Activated gamma-delta T cell treated with Interleukin-2 at 50 U/mL for 16 hours (primary cell): Measurements from ENCODE around the gene PCYT2.
"Not testable (repeated sequence)": the region's sequence is repeated elsewhere in the genome, so short reads cannot be mapped to it uniquely, and the experiment has no call there.

Experiments used
- DNase-seq: peaks from one replicate; pipeline ENCODE4 v3.0.0-alpha.2; 2020

The PCYT2 gene

DNA sequence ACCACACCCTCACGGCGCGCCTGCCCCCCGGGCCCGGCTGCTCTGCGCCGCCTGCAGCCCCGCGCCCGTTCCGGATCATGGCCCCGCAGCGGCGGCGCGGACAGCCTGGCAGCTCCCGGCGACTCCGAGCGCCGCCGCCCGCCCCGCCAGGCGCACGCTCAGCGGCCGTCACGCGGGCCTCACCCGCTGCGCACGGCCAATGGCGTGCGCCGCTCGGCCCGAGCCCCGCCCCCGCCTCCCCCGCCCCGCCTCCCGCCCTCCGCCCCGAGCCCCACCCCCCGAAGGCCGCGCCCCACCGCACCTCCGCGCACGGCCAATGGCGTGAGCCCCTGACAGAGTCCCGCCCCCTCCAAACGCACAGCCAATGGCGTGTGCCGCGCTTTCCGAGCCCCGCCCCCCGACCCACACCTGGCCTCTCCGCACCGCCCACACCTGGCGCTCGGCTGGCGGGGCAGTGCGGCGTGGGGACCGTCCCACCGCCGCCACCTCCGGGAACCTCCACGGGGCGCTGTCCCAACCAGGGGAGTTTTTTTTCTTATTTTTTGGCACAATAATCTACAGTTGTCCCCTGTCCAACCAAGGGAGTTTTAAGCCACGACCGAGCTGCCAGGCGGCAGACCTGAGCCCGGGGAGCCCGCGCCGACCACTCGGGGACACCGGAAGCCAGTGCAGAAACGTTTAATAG, at the start of gene PCYT2:
Gene PCYT2, minus strand, starts transcription at position 123 of the 685 bp plus-strand sequence. Its CDS starts 44 bp downstream, at position 79.
- peak; percentile 92 for DNase-seq

- no peak for DNase-seq
Observed at GRCh38 chr17:81960130-81960958, 49.1 kb upstream of the PCYT2 start.

GRCh38 chr17:81959362-81960129, 48.3 kb upstream of the PCYT2 start:
- DNase-seq = peak; percentile 80

GRCh38 chr17:81958633-81959342, 47.6 kb upstream of the PCYT2 start:
- DNase-seq = no peak

GRCh38 chr17:81957691-81958432, 46.7 kb upstream of the PCYT2 start:
- DNase-seq = no peak

DNA sequence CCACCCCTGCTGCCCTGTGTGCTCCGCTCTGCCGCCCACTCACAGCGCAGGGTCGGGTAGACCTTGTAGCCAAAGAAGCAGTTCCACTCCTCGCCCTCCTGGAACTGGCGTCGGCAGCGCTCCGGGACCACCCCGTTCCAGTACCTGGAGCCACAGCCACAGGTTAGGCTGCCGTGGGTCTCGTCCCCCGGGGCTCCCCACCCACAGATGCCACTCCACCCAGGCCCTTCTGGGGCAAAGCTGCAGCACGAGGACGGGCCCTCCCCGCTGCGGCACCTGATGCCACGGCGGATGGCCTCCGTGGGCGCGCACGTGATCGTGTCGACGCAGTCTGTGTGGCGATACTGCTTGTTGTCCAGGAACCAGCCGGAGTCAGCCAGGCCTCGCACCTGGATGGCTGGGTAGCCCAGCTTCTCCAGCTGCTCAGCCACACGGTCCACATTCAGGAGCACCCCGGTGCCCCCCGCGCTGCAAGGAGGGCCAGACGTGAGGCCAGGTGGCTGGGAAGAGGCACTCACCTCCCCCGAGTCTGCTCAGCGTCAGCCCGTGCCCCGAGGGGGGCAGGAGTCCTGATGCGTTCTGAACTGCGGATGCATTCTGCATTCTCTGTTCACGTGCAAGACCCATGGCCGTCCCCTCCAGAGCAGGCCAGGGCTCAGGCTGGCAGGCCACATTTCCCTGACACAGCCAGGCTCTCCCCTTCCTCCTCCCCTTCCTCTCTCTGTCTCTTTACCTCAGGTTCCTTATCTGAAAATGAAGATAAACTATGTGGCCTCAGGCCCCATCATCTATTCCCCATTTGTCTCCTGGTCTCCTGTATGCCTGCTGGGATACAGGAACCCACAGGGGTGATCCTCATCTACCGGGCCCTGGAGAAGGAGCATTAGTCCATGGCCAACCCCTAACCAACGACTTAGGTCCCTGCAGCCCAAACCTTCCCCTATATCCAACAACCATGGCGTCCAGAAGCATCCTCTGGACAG, 45.7 kb upstream of the PCYT2 start:
- DNase-seq = no peak

DNA sequence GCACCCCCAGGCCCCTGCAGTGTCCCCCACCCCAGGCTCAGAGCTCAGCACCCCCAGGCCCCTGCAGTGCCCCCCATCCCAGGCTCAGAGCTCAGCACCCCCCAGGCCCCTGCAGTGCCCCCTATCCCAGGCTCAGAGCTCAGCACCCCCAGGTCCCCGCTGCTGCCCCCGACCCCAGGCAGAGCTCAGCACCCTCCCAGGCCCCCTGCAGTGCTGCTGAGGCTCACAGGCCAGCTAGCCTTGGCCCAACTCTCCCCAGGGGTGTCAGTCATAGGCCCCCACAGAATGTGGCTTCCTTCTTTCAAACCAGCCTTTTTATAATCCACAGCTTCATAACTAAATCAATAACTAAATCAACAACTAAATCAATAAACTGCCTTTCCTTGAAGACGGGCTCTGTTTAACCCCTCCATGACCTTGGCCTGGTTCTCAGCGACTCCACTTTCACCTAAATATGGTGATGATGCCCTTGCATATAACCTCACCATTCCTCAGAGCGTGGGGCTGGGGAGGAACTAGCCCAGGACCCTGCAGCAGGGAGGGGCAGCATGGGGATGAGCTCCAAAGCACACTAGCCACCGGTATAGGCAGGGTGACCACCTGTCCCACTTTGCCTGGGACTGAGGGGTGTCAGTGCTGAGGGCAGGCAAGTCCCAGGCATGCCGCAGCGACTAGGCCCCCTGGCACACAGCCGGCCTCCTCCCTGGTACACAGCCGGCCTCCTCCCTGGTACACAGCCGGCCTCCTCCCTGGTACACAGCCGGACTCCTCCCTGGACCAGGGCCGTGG, 44.8 kb upstream of the PCYT2 start:
- no peak for DNase-seq

GRCh38 chr17:81955058-81955681, 44.0 kb upstream of the PCYT2 start:
- DNase-seq = no peak

- DNase-seq = no peak
Observed at GRCh38 chr17:81954131-81955057, 43.2 kb upstream of the PCYT2 start.

- DNase-seq = not testable (repeated sequence)
Observed at GRCh38 chr17:81953443-81953842, 42.2 kb upstream of the PCYT2 start.

DNA sequence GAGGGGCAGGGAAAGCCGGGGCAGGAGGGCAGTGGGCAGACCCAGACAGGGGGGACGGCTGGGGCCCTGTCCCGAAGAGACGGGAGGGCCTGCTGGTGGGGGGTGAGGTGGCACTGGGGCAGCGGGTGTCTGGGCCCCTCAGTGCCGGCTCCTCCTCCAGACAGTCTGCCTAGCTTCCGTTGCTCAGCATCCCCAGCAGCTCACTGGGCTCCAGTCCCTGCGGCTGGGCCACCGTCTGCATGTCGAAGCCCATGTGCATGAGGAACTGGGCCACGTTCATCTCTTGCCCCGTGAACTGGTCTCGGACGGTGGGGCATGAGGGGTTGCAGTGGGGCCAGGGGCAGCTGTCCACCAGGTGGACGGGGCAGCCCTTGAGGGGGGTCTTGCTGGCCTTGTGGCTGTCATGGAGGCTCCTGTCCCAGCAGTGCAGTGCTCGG, 41.6 kb upstream of the PCYT2 start:
- no peak for DNase-seq

DNA sequence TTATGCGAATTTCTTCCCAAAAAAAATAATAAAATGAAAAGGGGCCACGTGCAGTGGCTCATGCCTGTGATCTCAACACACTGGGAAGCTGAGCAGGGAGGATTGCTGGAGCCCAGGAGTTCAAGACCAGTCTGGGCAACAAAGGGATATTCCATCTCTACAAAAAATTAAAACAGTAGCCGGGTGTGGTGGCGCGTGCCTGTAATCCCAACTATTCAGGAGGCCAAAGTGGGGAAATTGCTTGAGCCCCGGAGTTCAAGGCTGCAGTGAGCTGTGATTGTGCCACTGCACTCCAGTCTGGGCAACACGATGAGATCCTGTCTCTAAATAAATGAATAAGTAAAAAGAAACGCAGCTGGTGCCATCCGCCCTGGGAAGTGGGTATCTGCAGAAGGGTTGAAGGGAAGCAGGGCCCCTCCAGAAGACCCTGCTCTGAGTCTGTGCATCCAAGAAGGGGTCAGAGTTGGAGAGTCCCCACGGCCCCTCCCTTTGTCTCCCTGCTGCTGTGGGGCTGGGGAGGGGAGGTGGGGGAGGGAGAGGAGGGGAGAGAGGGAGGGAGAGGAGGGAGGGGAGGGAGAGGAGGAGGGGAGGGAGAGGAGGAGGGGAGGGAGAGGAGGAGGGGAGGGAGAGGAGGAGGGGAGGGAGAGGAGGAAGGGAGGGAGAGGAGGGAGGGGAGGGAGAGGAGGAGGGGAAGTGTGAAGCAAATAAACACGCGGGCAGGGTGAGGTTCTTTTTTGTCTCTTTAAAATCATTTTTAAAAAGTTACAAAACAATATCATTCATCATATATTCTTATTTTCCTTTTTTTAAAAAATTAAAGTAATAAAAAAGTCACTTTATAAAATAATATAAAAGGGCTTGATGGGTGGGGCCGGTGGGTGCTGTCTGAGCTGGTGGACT, 40.8 kb upstream of the PCYT2 start:
- DNase-seq = no peak

- DNase-seq = no peak
Observed at GRCh38 chr17:81950501-81950900, 39.3 kb upstream of the PCYT2 start.

GRCh38 chr17:81948635-81949378, 37.6 kb upstream of the PCYT2 start:
- DNase-seq = no peak

GRCh38 chr17:81947189-81947588, 36.0 kb upstream of the PCYT2 start, which contains the start of gene MYADML2:
MYADML2 (minus strand) TSS chr17:81947233; CDS start chr17:81941741, 5,492 bp downstream.
- DNase-seq = no peak

DNA sequence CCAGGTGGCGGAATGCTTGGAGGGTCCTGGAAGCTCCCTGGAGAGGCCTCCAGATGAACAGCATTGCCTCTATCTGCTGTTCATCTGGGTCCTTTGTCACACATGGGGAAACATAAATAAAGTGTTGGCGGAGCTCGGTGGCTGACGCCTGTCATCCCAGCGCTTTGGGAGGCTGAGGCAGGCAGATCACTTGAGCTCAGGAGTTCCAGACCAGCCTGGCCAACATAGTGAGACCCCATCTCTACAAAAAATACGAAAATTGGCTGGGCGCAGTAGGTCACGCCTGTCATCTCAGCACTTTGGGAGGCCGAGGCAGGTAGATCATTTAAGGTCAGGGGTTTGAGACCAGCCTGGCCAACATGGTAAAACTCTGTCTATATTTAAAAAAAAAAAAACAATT, 33.7 kb upstream of the PCYT2 start:
- no peak for DNase-seq
